Retinal pigment epithelial cell (primary cell): Measurements from ENCODE around the gene SMAD1.
"Not testable (repeated sequence)": the region's sequence is repeated elsewhere in the genome, so short reads cannot be mapped to it uniquely, and the experiment has no call there.

Experiments used
- DNase-seq: peaks from one replicate; pipeline ENCODE4 v3.0.0-alpha.2; 2010; ENCODE audit warnings: low read depth
- H3K4me3 ChIP-seq: 2 replicates; pipeline ENCODE4 v1.5.1; 2011; ENCODE audit warnings: mild to moderate bottlenecking, low read length, control low read depth, moderate library complexity
- CTCF ChIP-seq: conservative IDR thresholded peaks from 2 replicates; pipeline ENCODE4 v1.5.1; 2011; ENCODE audit warnings: low read depth, low read length, control low read depth, inconsistent platforms

Gene SMAD1

DNA sequence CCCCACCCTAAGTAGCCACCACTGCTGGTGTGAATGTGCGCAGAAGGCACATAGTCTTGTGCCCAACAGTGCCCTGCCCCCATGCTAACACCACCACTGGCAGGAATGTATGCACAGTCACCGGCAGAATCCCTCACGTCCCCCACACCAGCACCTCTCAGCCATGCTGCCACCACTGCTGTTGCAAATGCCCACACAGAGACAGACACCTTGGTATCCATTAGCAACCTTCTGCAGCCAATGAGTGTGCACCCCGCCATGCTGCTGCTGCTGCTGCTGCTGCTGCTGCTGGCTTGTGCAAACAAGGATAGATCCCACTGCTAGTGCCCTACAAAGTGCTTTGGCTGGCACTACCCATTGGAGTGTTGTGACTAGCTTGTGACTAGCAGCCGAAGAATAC lies 85.1 kb downstream of the SMAD1 start:
- DNase-seq = no peak
- no peak overlapping the region for H3K4me3 ChIP-seq
- TF ChIP-seq CTCF = no peak

DNA sequence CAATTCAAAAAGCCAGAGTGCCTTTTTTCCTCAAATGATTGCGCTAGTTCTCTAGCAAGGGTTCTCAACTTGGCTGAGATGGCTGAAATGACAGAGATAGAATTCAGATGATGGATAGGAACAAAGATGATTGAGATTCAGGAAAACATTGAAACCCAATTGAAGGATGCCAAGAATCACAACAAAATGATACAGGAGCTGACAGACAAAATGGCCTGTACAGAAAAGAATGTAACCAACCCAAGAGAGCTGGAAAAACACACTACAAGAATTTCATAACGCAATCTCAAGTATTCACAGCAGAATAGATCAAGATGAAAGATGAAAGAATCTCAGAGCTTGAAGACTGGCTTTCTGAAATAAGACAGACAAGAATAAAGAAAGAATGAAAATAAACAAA lies 85.9 kb downstream of the SMAD1 start:
- H3K4me3 ChIP-seq = no peak overlapping the region
- no peak for TF ChIP-seq CTCF
- no peak for DNase-seq

GRCh38 chr4:145574546-145574945 lies 92.9 kb downstream of the SMAD1 start:
- not testable (repeated sequence) for H3K4me3 ChIP-seq, DNase-seq

GRCh38 chr4:145580906-145581305 lies 99.3 kb downstream of the SMAD1 start:
- no peak overlapping the region for H3K4me3 ChIP-seq
- DNase-seq = no peak
- TF ChIP-seq CTCF = no peak

DNA sequence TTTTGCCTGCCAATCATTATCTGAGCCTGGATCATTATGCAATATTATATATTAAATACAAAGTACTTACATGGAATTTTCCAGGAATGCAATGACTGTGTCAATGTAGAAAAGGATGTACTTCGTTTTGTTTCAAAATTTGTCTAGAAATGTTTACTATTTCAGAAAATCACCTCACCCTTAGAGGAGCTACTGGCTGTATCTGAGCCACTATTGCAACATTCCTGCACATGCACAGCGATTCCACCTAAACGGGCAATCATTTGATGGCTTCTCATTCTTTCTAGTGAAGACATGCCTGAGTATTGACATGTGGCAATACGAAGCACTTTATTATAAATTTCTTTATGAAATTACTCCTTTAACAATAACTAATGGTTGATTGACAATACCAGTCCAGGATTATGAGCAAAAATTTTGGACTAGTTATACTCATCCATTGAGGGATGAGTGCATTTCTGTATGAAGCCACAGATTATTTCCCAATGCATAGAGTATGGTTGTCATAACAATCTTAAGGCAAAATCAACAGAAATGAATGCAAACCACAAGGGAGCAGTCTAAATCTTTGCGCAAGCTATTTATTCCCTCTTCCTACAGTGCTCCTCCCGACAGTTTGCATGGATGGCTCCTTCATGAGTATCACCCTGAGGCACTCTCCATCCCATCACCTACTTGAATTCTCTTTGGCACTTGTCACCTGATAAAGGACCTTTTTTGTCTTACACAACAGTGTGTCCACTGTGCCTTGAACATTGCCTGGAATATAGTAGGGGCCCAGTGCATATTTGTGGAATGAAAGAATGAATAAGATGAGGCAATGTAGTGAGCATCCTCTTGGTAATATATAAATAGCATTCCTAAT lies 101.8 kb downstream of the SMAD1 start:
- TF ChIP-seq CTCF = no peak
- no peak overlapping the region for H3K4me3 ChIP-seq
- DNase-seq = no peak

- DNase-seq = no peak
- TF ChIP-seq CTCF = no peak
- no peak overlapping the region for H3K4me3 ChIP-seq
These were observed 105.6 kb downstream of the SMAD1 start for GRCh38 chr4:145587088-145587754.

GRCh38 chr4:145589381-145589780 lies 107.7 kb downstream of the SMAD1 start:
- DNase-seq, H3K4me3 ChIP-seq: not testable (repeated sequence)

- TF ChIP-seq CTCF = no peak
- H3K4me3 ChIP-seq = no peak overlapping the region
- no peak for DNase-seq
These were observed 108.5 kb downstream of the SMAD1 start for GRCh38 chr4:145589916-145590702.
